ENCODE results near the gene CSTF1.

CSTF1 gene

GRCh38 chr20:56392132-56392880 lies at the start of gene CSTF1, which contains the start of gene AURKA:
CSTF1 (plus strand) TSS chr20:56392645; CDS start chr20:56395553, 2,908 bp downstream.
AURKA (minus strand) TSS chr20:56392215; CDS start chr20:56388197, 4,018 bp downstream.
- H3K9me3 ChIP-seq (ENCODE audit: severe bottlenecking), result no peaks in the 10 kb centered on the region
- no peaks in the 10 kb centered on the region for H3K27me3 ChIP-seq (ENCODE audit: insufficient read depth, poor library complexity, severe bottlenecking)
- H3K27ac ChIP-seq (ENCODE audit: poor library complexity, severe bottlenecking), result peak within 1 kb of the TSS; percentile 87
- TF ChIP-seq, protein P1, sequence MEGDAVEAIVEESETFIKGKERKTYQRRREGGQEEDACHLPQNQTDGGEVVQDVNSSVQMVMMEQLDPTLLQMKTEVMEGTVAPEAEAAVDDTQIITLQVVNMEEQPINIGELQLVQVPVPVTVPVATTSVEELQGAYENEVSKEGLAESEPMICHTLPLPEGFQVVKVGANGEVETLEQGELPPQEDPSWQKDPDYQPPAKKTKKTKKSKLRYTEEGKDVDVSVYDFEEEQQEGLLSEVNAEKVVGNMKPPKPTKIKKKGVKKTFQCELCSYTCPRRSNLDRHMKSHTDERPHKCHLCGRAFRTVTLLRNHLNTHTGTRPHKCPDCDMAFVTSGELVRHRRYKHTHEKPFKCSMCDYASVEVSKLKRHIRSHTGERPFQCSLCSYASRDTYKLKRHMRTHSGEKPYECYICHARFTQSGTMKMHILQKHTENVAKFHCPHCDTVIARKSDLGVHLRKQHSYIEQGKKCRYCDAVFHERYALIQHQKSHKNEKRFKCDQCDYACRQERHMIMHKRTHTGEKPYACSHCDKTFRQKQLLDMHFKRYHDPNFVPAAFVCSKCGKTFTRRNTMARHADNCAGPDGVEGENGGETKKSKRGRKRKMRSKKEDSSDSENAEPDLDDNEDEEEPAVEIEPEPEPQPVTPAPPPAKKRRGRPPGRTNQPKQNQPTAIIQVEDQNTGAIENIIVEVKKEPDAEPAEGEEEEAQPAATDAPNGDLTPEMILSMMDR (IDR thresholded peaks at IDR 0.05; ENCODE audit: poor library complexity, severe bottlenecking), result no peak
- ATAC-seq (ENCODE audit: low read depth) (peak; percentile 94), DNase-seq (ENCODE audit: low spot score) (peak; percentile 100)
- peaks cover 73% of the 10 kb centered on the region for H3K36me3 ChIP-seq (ENCODE audit: low read depth)
- peak within 1 kb of the TSS; percentile 69 for H3K4me3 ChIP-seq (ENCODE audit: severe bottlenecking)
- H3K4me1 ChIP-seq (ENCODE audit: insufficient read depth, poor library complexity, severe bottlenecking), result peaks cover 13% of the 10 kb centered on the region

- DNase-seq (ENCODE audit: low spot score), result peak; percentile 62
- Histone ChIP-seq H3K9me3 (ENCODE audit: severe bottlenecking) (no peaks in the 10 kb centered on the region), H3K36me3 (ENCODE audit: low read depth) (no peaks in the 10 kb centered on the region), H3K27me3 (ENCODE audit: insufficient read depth, poor library complexity, severe bottlenecking) (peaks cover 67% of the 10 kb centered on the region), H3K27ac (ENCODE audit: poor library complexity, severe bottlenecking) (no peak overlapping the region), H3K4me1 (ENCODE audit: insufficient read depth, poor library complexity, severe bottlenecking) (no peaks in the 10 kb centered on the region), H3K4me3 (ENCODE audit: severe bottlenecking) (no peak overlapping the region)
- TF ChIP-seq, protein P1 (IDR thresholded peaks at IDR 0.05; ENCODE audit: poor library complexity, severe bottlenecking), result no peak
- no peak for ATAC-seq (ENCODE audit: low read depth)
Measured at GRCh38 chr20:56342783-56343182, 49.7 kb upstream of the CSTF1 start.

DNA sequence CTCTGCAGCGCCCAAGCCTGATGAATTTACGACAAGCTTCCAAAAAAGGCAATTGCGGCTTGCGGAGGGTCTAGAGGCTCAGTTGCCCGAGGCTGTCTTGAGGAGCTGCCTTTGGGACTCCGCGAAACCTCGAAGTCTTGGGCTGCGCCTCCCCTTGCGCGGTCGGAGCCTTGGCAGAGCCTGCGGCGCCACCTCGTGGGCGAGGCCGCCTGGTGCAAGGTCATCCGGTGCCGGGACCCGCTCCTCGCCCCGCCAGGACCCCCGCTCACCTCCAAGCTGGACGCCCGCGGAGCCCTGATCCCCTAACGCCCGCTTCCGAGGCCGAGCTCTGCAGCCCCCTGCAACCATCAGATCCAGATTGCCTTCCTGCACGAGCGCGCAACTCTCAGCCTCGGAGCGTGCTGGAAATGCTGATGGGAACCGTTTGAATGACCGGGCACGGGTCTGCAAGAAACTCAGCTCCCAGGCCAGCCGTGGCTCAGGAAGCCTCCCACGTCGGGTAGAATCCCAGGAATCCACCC lies 48.5 kb upstream of the CSTF1 start:
- peaks cover 57% of the 10 kb centered on the region for H3K27me3 ChIP-seq (ENCODE audit: insufficient read depth, poor library complexity, severe bottlenecking)
- no peaks in the 10 kb centered on the region for H3K9me3 ChIP-seq (ENCODE audit: severe bottlenecking)
- H3K4me1 ChIP-seq (ENCODE audit: insufficient read depth, poor library complexity, severe bottlenecking), result no peaks in the 10 kb centered on the region
- DNase-seq (ENCODE audit: low spot score), result peak; percentile 87
- H3K36me3 ChIP-seq (ENCODE audit: low read depth), result no peaks in the 10 kb centered on the region
- H3K4me3 ChIP-seq (ENCODE audit: severe bottlenecking), result no peak overlapping the region
- H3K27ac ChIP-seq (ENCODE audit: poor library complexity, severe bottlenecking), result no peak overlapping the region
- TF ChIP-seq, protein P1 (IDR thresholded peaks at IDR 0.05; ENCODE audit: poor library complexity, severe bottlenecking), result peak; percentile 99
- peak; percentile 92 for ATAC-seq (ENCODE audit: low read depth)

DNA sequence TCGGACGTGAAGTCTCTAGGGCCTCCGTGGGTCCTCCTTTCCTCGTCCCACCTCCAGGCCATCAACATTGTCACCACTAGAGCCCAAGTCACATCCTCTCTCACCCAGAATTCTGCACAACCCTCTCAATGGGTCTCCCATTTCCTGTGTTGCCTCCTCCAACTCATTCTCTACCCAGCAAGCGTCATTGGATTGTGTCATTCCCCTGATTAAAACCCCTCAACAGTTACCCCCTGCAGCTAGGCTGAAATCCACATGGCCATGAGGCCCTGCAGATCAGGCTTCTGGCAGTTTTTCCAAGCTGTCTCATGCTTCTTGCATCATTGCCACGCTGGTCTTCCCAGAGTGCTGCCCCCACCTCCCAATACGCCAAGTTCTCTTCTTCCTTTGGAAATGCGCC lies 46.5 kb upstream of the CSTF1 start:
- Histone ChIP-seq H3K9me3 (ENCODE audit: severe bottlenecking) (no peaks in the 10 kb centered on the region), H3K27ac (ENCODE audit: poor library complexity, severe bottlenecking) (no peak overlapping the region), H3K4me3 (ENCODE audit: severe bottlenecking) (no peak overlapping the region), H3K36me3 (ENCODE audit: low read depth) (no peaks in the 10 kb centered on the region), H3K27me3 (ENCODE audit: insufficient read depth, poor library complexity, severe bottlenecking) (peaks cover 40% of the 10 kb centered on the region), H3K4me1 (ENCODE audit: insufficient read depth, poor library complexity, severe bottlenecking) (no peaks in the 10 kb centered on the region)
- ATAC-seq (ENCODE audit: low read depth) (no peak), DNase-seq (ENCODE audit: low spot score) (peak; percentile 60)
- TF ChIP-seq, protein P1 (IDR thresholded peaks at IDR 0.05; ENCODE audit: poor library complexity, severe bottlenecking), result no peak

Measured in RWPE2 (cell line).